ENCODE data around the gene PCDH9. TPM values are rescaled to one million over a fixed set of nuclear protein-coding genes. Genes with fewer than 3 reads are reported as not detected.

PCDH9 gene
- total RNA-seq, 1 experiment from 2014 or later = 4.2 TPM

GRCh38 chr13:66803808-66804456, 426.2 kb downstream of the PCDH9 start:
- Histone ChIP-seq H3K27me3 (ENCODE audit: control insufficient read depth, insufficient read depth, low read length) (no peaks in the 10 kb centered on the region), H3K9me3 (ENCODE audit: control insufficient read depth, insufficient read depth, low read depth, low read length) (no peaks in the 10 kb centered on the region), H3K36me3 (ENCODE audit: control insufficient read depth, insufficient read depth, low read length) (no peaks in the 10 kb centered on the region), H3K4me3 (ENCODE audit: low read depth in 2 of 2, low read length in 2 of 2) (no peak overlapping the region), H3K4me1 (ENCODE audit: control insufficient read depth, insufficient read depth, low read length) (no peaks in the 10 kb centered on the region), H3K27ac (ENCODE audit: low read length) (no peak overlapping the region)
- ChIA-PET CTCF (no interaction called here), POLR2A (no interaction called here)
- no TSS peak for BruUV-seq (replicated peaks)
- ATAC-seq = no peak
- DNase-seq (ENCODE audit: low read depth, low spot score) = no peak
- TF ChIP-seq, protein P1, sequence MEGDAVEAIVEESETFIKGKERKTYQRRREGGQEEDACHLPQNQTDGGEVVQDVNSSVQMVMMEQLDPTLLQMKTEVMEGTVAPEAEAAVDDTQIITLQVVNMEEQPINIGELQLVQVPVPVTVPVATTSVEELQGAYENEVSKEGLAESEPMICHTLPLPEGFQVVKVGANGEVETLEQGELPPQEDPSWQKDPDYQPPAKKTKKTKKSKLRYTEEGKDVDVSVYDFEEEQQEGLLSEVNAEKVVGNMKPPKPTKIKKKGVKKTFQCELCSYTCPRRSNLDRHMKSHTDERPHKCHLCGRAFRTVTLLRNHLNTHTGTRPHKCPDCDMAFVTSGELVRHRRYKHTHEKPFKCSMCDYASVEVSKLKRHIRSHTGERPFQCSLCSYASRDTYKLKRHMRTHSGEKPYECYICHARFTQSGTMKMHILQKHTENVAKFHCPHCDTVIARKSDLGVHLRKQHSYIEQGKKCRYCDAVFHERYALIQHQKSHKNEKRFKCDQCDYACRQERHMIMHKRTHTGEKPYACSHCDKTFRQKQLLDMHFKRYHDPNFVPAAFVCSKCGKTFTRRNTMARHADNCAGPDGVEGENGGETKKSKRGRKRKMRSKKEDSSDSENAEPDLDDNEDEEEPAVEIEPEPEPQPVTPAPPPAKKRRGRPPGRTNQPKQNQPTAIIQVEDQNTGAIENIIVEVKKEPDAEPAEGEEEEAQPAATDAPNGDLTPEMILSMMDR (IDR thresholded peaks at IDR 0.05) = no peak
- TF ChIP-seq TCF7L2 (IDR thresholded peaks at IDR 0.05; ENCODE audit: low read depth, low read length) (no peak), SIN3A (IDR thresholded peaks at IDR 0.05; ENCODE audit: borderline replicate concordance, insufficient read depth, low read depth, low read length) (no peak), REST (IDR thresholded peaks at IDR 0.05; ENCODE audit: insufficient read depth in 1 of 2, low read depth in 2 of 2, low read length in 1 of 2) (no peak), POLR2AphosphoS5 (IDR thresholded peaks at IDR 0.05; ENCODE audit: low read depth, low read length) (no peak)
- intact Hi-C loops (cut with micrococcal nuclease; ENCODE audit: unreplicated experiment) = no loop called here
- in situ Hi-C loops (cut with HindIII; ENCODE audit: low pct_unique_long_range_greater_than_20kb, low sequenced_read_pairs) = no loop called here

DNA sequence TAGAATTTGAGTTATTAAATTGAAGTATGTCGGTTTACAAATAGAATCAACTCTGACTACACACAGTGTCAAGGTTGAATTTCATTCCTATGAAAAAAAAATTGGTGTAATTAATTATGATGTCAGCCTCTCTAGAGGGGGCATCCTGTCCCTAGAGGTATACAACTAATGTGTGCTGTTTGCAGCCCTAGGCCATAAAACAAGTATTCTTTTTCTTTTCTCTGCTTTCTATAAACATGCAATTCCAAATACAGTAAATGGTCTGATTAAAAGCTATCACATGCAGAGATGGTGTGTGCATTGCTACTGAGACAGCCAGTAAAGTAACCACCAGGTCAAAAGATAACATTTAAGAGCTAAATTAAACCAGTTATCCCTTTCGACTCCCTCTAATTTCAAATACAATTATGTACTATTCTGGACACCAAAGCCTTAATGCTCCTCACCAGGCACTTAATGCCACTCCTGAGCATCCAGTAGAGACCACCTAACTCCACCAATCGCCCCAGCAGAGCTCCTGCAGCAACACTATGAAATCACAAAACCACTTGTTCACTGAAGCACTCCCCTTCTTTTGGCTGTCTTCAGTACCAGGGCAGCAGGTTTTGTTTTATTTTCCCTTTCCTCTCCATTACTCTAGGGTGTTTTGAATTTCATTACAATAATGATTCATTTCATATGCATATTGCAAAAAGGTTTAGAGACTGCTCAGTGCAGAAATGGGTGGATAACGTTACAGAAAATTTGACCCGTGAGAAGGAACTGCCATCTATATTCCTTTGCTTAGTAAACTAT, 426.9 kb downstream of the PCDH9 start:
- DNase-seq (ENCODE audit: low read depth, low spot score) (no peak), ATAC-seq (no peak)
- POLR2A ChIA-PET = no interaction called here
- Histone ChIP-seq H3K36me3 (ENCODE audit: control insufficient read depth, insufficient read depth, low read length) (no peaks in the 10 kb centered on the region), H3K27me3 (ENCODE audit: control insufficient read depth, insufficient read depth, low read length) (no peaks in the 10 kb centered on the region), H3K4me1 (ENCODE audit: control insufficient read depth, insufficient read depth, low read length) (no peaks in the 10 kb centered on the region), H3K27ac (ENCODE audit: low read length) (no peak overlapping the region), H3K4me3 (ENCODE audit: low read depth in 2 of 2, low read length in 2 of 2) (no peak overlapping the region), H3K9me3 (ENCODE audit: control insufficient read depth, insufficient read depth, low read depth, low read length) (no peaks in the 10 kb centered on the region)
- no TSS peak for BruUV-seq (replicated peaks)
- no peak for TF ChIP-seq SIN3A (IDR thresholded peaks at IDR 0.05; ENCODE audit: borderline replicate concordance, insufficient read depth, low read depth, low read length)
- TF ChIP-seq, protein P1 (IDR thresholded peaks at IDR 0.05) = no peak
- no peak for TF ChIP-seq POLR2AphosphoS5 (IDR thresholded peaks at IDR 0.05; ENCODE audit: low read depth, low read length)
- no peak for TF ChIP-seq TCF7L2 (IDR thresholded peaks at IDR 0.05; ENCODE audit: low read depth, low read length)
- TF ChIP-seq REST (IDR thresholded peaks at IDR 0.05; ENCODE audit: insufficient read depth in 1 of 2, low read depth in 2 of 2, low read length in 1 of 2) = no peak
- in situ Hi-C loops (cut with HindIII; ENCODE audit: low pct_unique_long_range_greater_than_20kb, low sequenced_read_pairs) (no loop called here), intact Hi-C loops (cut with micrococcal nuclease; ENCODE audit: unreplicated experiment) (no loop called here)
- CTCF ChIA-PET = no interaction called here
